SK-N-SH (cell line): ENCODE results near the gene POU2F1. TPM values are rescaled to one million over a fixed set of nuclear protein-coding genes. Genes with fewer than 3 reads are reported as not detected.

Source experiments
- CTCF ChIA-PET: fragments of 300-600, 350-600 bp; formaldehyde crosslinking; extraction: SDS; loops from one replicate; lab custom pipeline; 2021; lab: Yijun Ruan, JAX
- POLR2A ChIA-PET: fragments of 350-600 bp; sonication (Branson Sonifier 250); formaldehyde crosslinking; extraction: SDS; loops from one replicate; lab custom pipeline; 2020; ENCODE audit warnings: antibody characterized with exemption, inconsistent platforms; lab: Yijun Ruan, JAX
- DNase-seq: peaks from one replicate; pipeline ENCODE4 v3.0.0; 2012
- H2AFZ ChIP-seq: fragments of 200-600 bp; sonication (generic); 2 replicates; pipeline ENCODE4 v1.8.1; 2016; ENCODE audit warnings: antibody characterized with exemption, mild to moderate bottlenecking, low read depth
- H3F3A ChIP-seq: fragments of 200-600 bp; sonication (generic); replicated peaks from 2 replicates; pipeline ENCODE3; 2016; ENCODE audit warnings: antibody characterized with exemption, mild to moderate bottlenecking; ENCODE audit not compliant: insufficient read depth
- H3K27ac ChIP-seq, 2 experiments: fragments of 200-500 bp in 1 of 2; fragments of 200-600 bp in 1 of 2; sonication (Bioruptor generic) in 1 of 2; sonication (generic), shearing (Covaris generic) in 1 of 2; 2 replicates each; pipeline versions ENCODE4 v1.5.1 to v1.6.1; 2014 to 2016; ENCODE audit warnings: low read depth in 2 of 2, inconsistent platforms in 1 of 2, low read length in 1 of 2, mild to moderate bottlenecking in 1 of 2, mixed read lengths in 1 of 2
- H3K27me3 ChIP-seq: fragments of 200-600 bp; sonication (generic), shearing (Covaris generic); 2 replicates; pipeline ENCODE4 v1.6.1; 2016; ENCODE audit warnings: mixed run types; ENCODE audit not compliant: insufficient read depth
- H3K36me3 ChIP-seq, 2 experiments: fragments of 200-500 bp in 1 of 2; fragments of 200-600 bp in 1 of 2; sonication (Bioruptor generic) in 1 of 2; sonication (generic) in 1 of 2; replicated peaks in 1 of 2; 2 replicates each; pipeline versions ENCODE3 to v1.5.1; 2014 to 2016; ENCODE audit warnings: low read length in 1 of 2, mild to moderate bottlenecking in 1 of 2; ENCODE audit not compliant: insufficient read depth in 2 of 2, control insufficient read depth in 1 of 2
- H3K4me1 ChIP-seq, 2 experiments: fragments of 200-500 bp in 1 of 2; fragments of 200-600 bp in 1 of 2; sonication (Bioruptor generic) in 1 of 2; sonication (generic), shearing (Covaris generic) in 1 of 2; 2 replicates each; pipeline versions ENCODE4 v1.5.1 to v1.6.1; 2014 to 2016; ENCODE audit warnings: low read depth in 1 of 2, low read length in 1 of 2, mixed run types in 1 of 2; ENCODE audit not compliant: insufficient read depth in 2 of 2, control insufficient read depth in 1 of 2
- H3K4me2 ChIP-seq: fragments of 200-600 bp; sonication (generic), shearing (Covaris generic); 2 replicates; pipeline ENCODE4 v1.6.1; 2017; ENCODE audit warnings: mixed run types
- H3K4me3 ChIP-seq, 2 experiments: fragments of 200-500 bp in 1 of 2; fragments of 200-600 bp in 1 of 2; sonication (Bioruptor generic) in 1 of 2; sonication (generic), shearing (Covaris generic) in 1 of 2; 2 replicates each; pipeline versions ENCODE4 v1.5.1 to v1.8.1; 2014 to 2016; ENCODE audit warnings: low read depth in 2 of 2, inconsistent platforms in 1 of 2, low read length in 1 of 2, mild to moderate bottlenecking in 1 of 2, mixed read lengths in 1 of 2, moderate library complexity in 1 of 2
- H3K79me2 ChIP-seq: fragments of 200-600 bp; sonication (generic); 2 replicates; pipeline ENCODE4 v1.8.1; 2017; ENCODE audit warnings: mild to moderate bottlenecking; ENCODE audit not compliant: insufficient read depth
- H3K9ac ChIP-seq: fragments of 200-600 bp; sonication (generic); 2 replicates; pipeline ENCODE4 v1.6.1; 2017; ENCODE audit warnings: mixed run types
- H3K9me2 ChIP-seq: fragments of 200-600 bp; sonication (generic); 2 replicates; pipeline ENCODE4 v1.6.1; 2017; ENCODE audit warnings: mixed run types
- H3K9me3 ChIP-seq: fragments of 200-600 bp; sonication (generic); 2 replicates; pipeline ENCODE4 v1.6.1; 2017; ENCODE audit warnings: mixed run types, mild to moderate bottlenecking, moderate library complexity
- H4K20me1 ChIP-seq: fragments of 200-600 bp; sonication (generic); 2 replicates; pipeline ENCODE4 v1.6.1; 2017; ENCODE audit warnings: mild to moderate bottlenecking, mixed run types; ENCODE audit not compliant: insufficient read depth
- CHD2 ChIP-seq: fragments of 150-350 bp; IDR thresholded peaks from 2 replicates; pipeline ENCODE4 v1.6.1; 2018; ENCODE audit warnings: low read length; ENCODE audit not compliant: partially characterized antibody
- CTCF ChIP-seq: fragments of 200-600 bp; sonication (generic); IDR thresholded peaks from 2 replicates; pipeline ENCODE4 v1.6.1; 2017; ENCODE audit warnings: antibody characterized with exemption, mild to moderate bottlenecking, moderate library complexity
- ELF1 ChIP-seq: IDR thresholded peaks from 2 replicates; pipeline ENCODE4 v1.4.0; 2012
- EP300 ChIP-seq, 2 experiments: IDR thresholded peaks; 2 replicates each; pipeline versions ENCODE4 v1.4.0 to v1.6.1; 2012; ENCODE audit warnings: borderline replicate concordance in 1 of 2, low read depth in 1 of 2, low read length in 1 of 2
- FOSL2 ChIP-seq: IDR thresholded peaks from 2 replicates; pipeline ENCODE4 v1.4.0; 2012; ENCODE audit warnings: low read depth, mild to moderate bottlenecking, moderate library complexity, borderline replicate concordance
- FOXM1 ChIP-seq: IDR thresholded peaks from 2 replicates; pipeline ENCODE4 v1.4.0; 2012; ENCODE audit warnings: low read depth, mild to moderate bottlenecking
- GABPA ChIP-seq: IDR thresholded peaks from 2 replicates; pipeline ENCODE4 v1.4.0; 2012; ENCODE audit warnings: low read depth, mild to moderate bottlenecking
- JUND ChIP-seq: IDR thresholded peaks from 2 replicates; pipeline ENCODE4 v1.4.0; 2012
- MAX ChIP-seq: IDR thresholded peaks from 2 replicates; pipeline ENCODE4 v1.4.0; 2012; ENCODE audit warnings: low read depth
- MXI1 ChIP-seq: IDR thresholded peaks from 2 replicates; pipeline ENCODE4 v1.6.1; 2012; ENCODE audit warnings: mild to moderate bottlenecking, low read depth, low read length, improper control_type of control experiment
- NFIC ChIP-seq: IDR thresholded peaks from 2 replicates; pipeline ENCODE4 v1.4.0; 2012; ENCODE audit warnings: borderline replicate concordance
- NRF1 ChIP-seq: IDR thresholded peaks from 2 replicates; pipeline ENCODE4 v1.6.1; 2012; ENCODE audit warnings: low read depth, mild to moderate bottlenecking, low read length
- POLR2AphosphoS5 ChIP-seq: IDR thresholded peaks from 2 replicates; pipeline ENCODE4 v1.6.1; 2012; ENCODE audit warnings: low read depth, low read length
- RFX5 ChIP-seq: IDR thresholded peaks from 2 replicates; pipeline ENCODE4 v1.6.1; 2012; ENCODE audit warnings: mild to moderate bottlenecking, improper control_type of control experiment, low read length
- SIN3A ChIP-seq: IDR thresholded peaks from 2 replicates; pipeline ENCODE4 v1.6.1; 2012; ENCODE audit warnings: low read depth, mild to moderate bottlenecking, low read length, moderate library complexity, borderline replicate concordance
- SMC3 ChIP-seq: IDR thresholded peaks from 2 replicates; pipeline ENCODE4 v1.6.1; 2012; ENCODE audit warnings: low read depth, low read length, improper control_type of control experiment
- TEAD4 ChIP-seq: IDR thresholded peaks from 2 replicates; pipeline ENCODE4 v1.4.0; 2012; ENCODE audit warnings: mild to moderate bottlenecking, borderline replicate concordance; ENCODE audit not compliant: insufficient read depth
- USF1 ChIP-seq: IDR thresholded peaks from 2 replicates; pipeline ENCODE4 v1.4.0; 2012; ENCODE audit warnings: low read depth, borderline replicate concordance
- YY1 ChIP-seq: IDR thresholded peaks from 2 replicates; pipeline ENCODE4 v1.4.0; 2012; ENCODE audit warnings: low read depth, mild to moderate bottlenecking
- WGBS: methylation state at CpG from one replicate; pipeline ENCODE4 v1.1.6; 2017; ENCODE audit warnings: low lambda C conversion rate; 5-methylcytosine and 5-hydroxymethylcytosine counted together
- polyA plus RNA-seq, 3 experiments: library from polyadenylated mRNA; depleted of rRNA; stranded (reverse); fragments of >200 nt; gene quantifications; 2 replicates each; pipeline ENCODE4 v1.2.3, GENCODE V29; 2012
- TF ChIP-seq, protein P1 (sequence below): fragments of 150-350 bp; IDR thresholded peaks from 2 replicates; pipeline ENCODE4 v1.6.1; 2016; ENCODE audit warnings: mild to moderate bottlenecking, low read depth, low read length

The POU2F1 gene
- polyA plus RNA-seq, 1 of the 3 experiments (the other 2 are of a cell fraction) = 1.2 TPM

DNA sequence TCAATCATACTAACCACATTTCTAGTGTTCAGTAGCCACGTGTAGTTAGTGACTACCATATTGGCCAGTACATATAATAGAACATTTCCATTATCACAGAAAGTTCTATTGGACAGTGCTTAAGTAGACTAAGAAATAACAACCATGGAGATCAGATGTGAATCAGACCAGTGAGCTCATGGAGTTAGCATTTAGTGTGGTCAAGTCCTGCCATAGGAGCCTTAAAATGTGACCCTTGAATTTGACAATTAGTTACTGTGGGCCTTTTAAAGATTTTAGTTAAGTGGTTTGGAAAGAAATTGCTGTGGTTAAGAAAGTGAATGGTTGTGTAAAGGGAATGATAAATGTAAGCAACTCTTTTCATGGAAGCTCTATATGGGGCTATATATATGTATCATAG lies 123.4 kb downstream of the POU2F1 start:
- Histone ChIP-seq H2AFZ (no peak overlapping the region), H3F3A (peaks cover 4% of the 10 kb centered on the region), H3K9me3 (no peaks in the 10 kb centered on the region), H3K27me3 (no peaks in the 10 kb centered on the region), H3K36me3 (no peaks in the 10 kb centered on the region), H3K4me1 (no peaks in the 10 kb centered on the region; a peak in 1 of 4 replicates), H3K9ac (no peak overlapping the region), H3K4me2 (no peak overlapping the region)
- ChIA-PET POLR2A (no interaction called here), CTCF (interaction anchor here (1.0 to 1.8 kb wide), 2 partner anchors 76 to 98 kb away, joined by 3 to 4 read pairs; no protein-coding TSS in a partner anchor)
- TF ChIP-seq MAX = no peak
- TF ChIP-seq JUND = no peak
- no peak for TF ChIP-seq USF1
- TF ChIP-seq SMC3 = no peak
- no peak for TF ChIP-seq CHD2
- no peak for TF ChIP-seq NFIC
- TF ChIP-seq NRF1 = no peak
- TF ChIP-seq MXI1 = no peak
- no peak for TF ChIP-seq GABPA
- no peak for TF ChIP-seq FOXM1
- TF ChIP-seq CTCF = no peak
- TF ChIP-seq FOSL2 = no peak
- no peak for TF ChIP-seq RFX5
- no peak for TF ChIP-seq POLR2AphosphoS5
- TF ChIP-seq YY1 = no peak
- TF ChIP-seq TEAD4 = no peak
- TF ChIP-seq, protein P1, sequence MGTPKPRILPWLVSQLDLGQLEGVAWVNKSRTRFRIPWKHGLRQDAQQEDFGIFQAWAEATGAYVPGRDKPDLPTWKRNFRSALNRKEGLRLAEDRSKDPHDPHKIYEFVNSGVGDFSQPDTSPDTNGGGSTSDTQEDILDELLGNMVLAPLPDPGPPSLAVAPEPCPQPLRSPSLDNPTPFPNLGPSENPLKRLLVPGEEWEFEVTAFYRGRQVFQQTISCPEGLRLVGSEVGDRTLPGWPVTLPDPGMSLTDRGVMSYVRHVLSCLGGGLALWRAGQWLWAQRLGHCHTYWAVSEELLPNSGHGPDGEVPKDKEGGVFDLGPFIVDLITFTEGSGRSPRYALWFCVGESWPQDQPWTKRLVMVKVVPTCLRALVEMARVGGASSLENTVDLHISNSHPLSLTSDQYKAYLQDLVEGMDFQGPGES = no peak
- no peak for TF ChIP-seq EP300 (IDR thresholded peaks at IDR 0.05; ENCODE audit: borderline replicate concordance in 1 of 2, low read depth in 1 of 2, low read length in 1 of 2)
- TF ChIP-seq ELF1 = no peak
- TF ChIP-seq SIN3A = no peak
- TF ChIP-seq, all 33 proteins: peak for 0
- no peak for DNase-seq
- H3K79me2 ChIP-seq = no peaks in the 10 kb centered on the region
- WGBS = 93% methylated on average over 1 of the region's 1 CpG
- no peaks in the 10 kb centered on the region for H3K9me2 ChIP-seq
- H3K4me3 ChIP-seq = no peak overlapping the region
- no peaks in the 10 kb centered on the region for H4K20me1 ChIP-seq
- no peak overlapping the region for H3K27ac ChIP-seq
